Adrenal gland (tissue), 5 donors: ENCODE results near the gene NSMF.

Source experiments
- POLR2A ChIP-seq, 2 donors: fragments of 450-650 bp; IDR thresholded peaks; one replicate each; pipeline ENCODE4 v1.6.1; 2017; ENCODE audit warnings: antibody characterized with exemption in 2 of 2, mild to moderate bottlenecking in 2 of 2, moderate library complexity in 1 of 2
- TF ChIP-seq, protein P1 (sequence below), 6 experiments: fragments of 450-650 bp in 4 of 6; fragments of 200-600 bp in 2 of 6; sonication (generic) in 1 of 6; IDR thresholded peaks; 1 replicate in 5 of 6; 2 replicates in 1 of 6; pipeline versions ENCODE4 v1.5.1 to v1.8.0; 2016 to 2021; ENCODE audit warnings: antibody characterized with exemption in 6 of 6, mild to moderate bottlenecking in 2 of 6, moderate library complexity in 1 of 6
- donor health status: DM: no; HTN: no; CAD: no.

DNA sequence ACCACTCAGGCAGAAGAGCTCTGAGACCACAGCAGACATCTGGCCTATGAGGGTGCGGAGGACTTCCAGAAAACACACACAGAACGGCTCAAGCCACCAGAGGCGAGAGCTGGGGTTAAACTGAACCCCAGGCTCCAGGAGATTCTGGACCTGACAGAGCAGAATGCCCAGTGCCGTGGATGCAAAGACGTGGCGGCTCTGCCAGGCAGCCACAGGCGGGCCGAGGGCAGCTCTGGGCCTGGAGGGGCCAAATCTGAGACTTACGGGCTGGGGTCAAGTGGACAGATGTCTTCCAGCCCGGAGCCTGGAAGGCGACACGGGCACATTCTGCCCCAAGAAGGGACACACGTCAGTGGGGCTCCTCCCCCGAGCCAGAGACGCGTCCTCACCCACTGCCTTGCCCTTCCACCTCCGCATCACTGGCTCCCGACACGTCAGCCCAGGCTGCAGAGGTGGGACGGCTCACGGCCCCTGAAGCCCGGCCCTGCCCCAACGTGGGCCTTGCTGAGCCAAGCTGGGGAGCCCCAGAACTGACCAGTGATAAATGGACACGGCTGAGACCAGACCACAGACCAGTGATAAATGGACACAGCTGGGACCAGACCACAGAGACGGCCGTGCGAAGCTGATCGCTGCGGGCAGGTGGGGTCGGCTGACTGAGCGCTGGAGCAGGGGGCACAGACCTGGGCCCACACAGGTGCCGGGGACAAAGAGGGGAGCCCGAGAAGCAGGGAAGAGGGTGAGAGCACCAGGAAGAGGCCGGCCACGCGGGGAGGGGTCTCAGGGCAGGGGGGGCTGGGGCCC lies 40.9 kb upstream of the NSMF start:
- TF ChIP-seq, protein P1, sequence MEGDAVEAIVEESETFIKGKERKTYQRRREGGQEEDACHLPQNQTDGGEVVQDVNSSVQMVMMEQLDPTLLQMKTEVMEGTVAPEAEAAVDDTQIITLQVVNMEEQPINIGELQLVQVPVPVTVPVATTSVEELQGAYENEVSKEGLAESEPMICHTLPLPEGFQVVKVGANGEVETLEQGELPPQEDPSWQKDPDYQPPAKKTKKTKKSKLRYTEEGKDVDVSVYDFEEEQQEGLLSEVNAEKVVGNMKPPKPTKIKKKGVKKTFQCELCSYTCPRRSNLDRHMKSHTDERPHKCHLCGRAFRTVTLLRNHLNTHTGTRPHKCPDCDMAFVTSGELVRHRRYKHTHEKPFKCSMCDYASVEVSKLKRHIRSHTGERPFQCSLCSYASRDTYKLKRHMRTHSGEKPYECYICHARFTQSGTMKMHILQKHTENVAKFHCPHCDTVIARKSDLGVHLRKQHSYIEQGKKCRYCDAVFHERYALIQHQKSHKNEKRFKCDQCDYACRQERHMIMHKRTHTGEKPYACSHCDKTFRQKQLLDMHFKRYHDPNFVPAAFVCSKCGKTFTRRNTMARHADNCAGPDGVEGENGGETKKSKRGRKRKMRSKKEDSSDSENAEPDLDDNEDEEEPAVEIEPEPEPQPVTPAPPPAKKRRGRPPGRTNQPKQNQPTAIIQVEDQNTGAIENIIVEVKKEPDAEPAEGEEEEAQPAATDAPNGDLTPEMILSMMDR (IDR thresholded peaks at IDR 0.05), result no peak
- no peak for TF ChIP-seq POLR2A (IDR thresholded peaks at IDR 0.05)
